Thyroid gland (tissue), 4 donors: ENCODE measurements around the gene KRTAP9-1. TPM values are rescaled to one million over a fixed set of nuclear protein-coding genes. Genes with fewer than 3 reads are reported as not detected.
"Not testable (repeated sequence)": the region's sequence is repeated elsewhere in the genome, so short reads cannot be mapped to it uniquely, and the experiment has no call there.

Experiments used
- DNase-seq, 2 donors: peaks; one replicate each; pipeline ENCODE4 v3.0.0-alpha.2; 2019
- H3K27ac ChIP-seq, 3 donors: fragments of 200-600 bp; sonication (generic); 1 replicate in 2 of 3; 2 replicates in 1 of 3; pipeline ENCODE4 v1.5.1; 2016 to 2019; ENCODE audit warnings: mild to moderate bottlenecking in 1 of 3, moderate library complexity in 1 of 3
- H3K27me3 ChIP-seq: fragments of 200-600 bp; sonication (generic); one replicate; pipeline ENCODE4 v1.5.1; 2019
- H3K36me3 ChIP-seq, 2 donors: fragments of 200-600 bp; sonication (generic); one replicate each; pipeline ENCODE4 v1.5.1; 2016 to 2019
- H3K4me1 ChIP-seq, 2 donors: fragments of 200-600 bp; sonication (generic); one replicate each; pipeline ENCODE4 v1.5.1; 2017 to 2019
- H3K4me3 ChIP-seq, 3 donors: fragments of 200-600 bp; sonication (generic); replicated peaks in 1 of 3; 1 replicate in 2 of 3; 2 replicates in 1 of 3; pipeline ENCODE4 v1.5.1; 2016; ENCODE audit warnings: mild to moderate bottlenecking in 1 of 3
- H3K9me3 ChIP-seq: fragments of 200-600 bp; sonication (generic); one replicate; pipeline ENCODE4 v1.5.1; 2017
- CTCF ChIP-seq, 6 experiments: fragments of 200-600 bp in 3 of 6; fragments of 450-650 bp in 3 of 6; sonication (generic) in 3 of 6; IDR thresholded peaks; one replicate each; pipeline ENCODE4 v1.5.1; 2016 to 2019; ENCODE audit warnings: antibody characterized with exemption in 6 of 6, mild to moderate bottlenecking in 2 of 6, inconsistent platforms in 1 of 6, moderate library complexity in 1 of 6
- POLR2A ChIP-seq, 2 donors: fragments of 450-650 bp; IDR thresholded peaks; one replicate each; pipeline ENCODE4 v1.6.1; 2017; ENCODE audit warnings: antibody characterized with exemption in 2 of 2, mild to moderate bottlenecking in 2 of 2, moderate library complexity in 1 of 2
- WGBS, 2 donors: methylation state at CpG; one replicate each; pipeline ENCODE4 v1.1.5; 2017; 5-methylcytosine and 5-hydroxymethylcytosine counted together
- intact Hi-C: fragments of 100-400 bp; cut with DNase I; formaldehyde crosslinking; loops from one replicate; pipeline ENCODE4 v1.15.1; 2023
- total RNA-seq, 4 donors: library from RNA; depleted of rRNA; stranded (reverse); fragments of >200 nt; gene quantifications; one replicate each; pipeline ENCODE4 v1.2.3, GENCODE V29; 2016

Gene KRTAP9-1
- total RNA-seq, 4 donors from 2014 or later = not detected

GRCh38 chr17:41226051-41226450 lies 36.4 kb downstream of the KRTAP9-1 start:
- no peak for DNase-seq
- Histone ChIP-seq H3K27me3 (no peaks in the 10 kb centered on the region), H3K4me1 (no peaks in the 10 kb centered on the region), H3K4me3 (no peak overlapping the region), H3K27ac (no peak overlapping the region), H3K9me3 (no peaks in the 10 kb centered on the region), H3K36me3 (no peaks in the 10 kb centered on the region)
- 90 to 97% methylated on average over 6 of the region's 6 CpGs for WGBS, 2 donors
- TF ChIP-seq CTCF (IDR thresholded peaks at IDR 0.05) (no peak), POLR2A (IDR thresholded peaks at IDR 0.05) (no peak)
- intact Hi-C loops = no loop called here

GRCh38 chr17:41226598-41227095 lies 37.0 kb downstream of the KRTAP9-1 start, which contains the start of gene KRTAP9-2:
Gene KRTAP9-2, plus strand, starts transcription at chr17:41226648. Its CDS starts 7 bp downstream, at chr17:41226655.
- H3K27ac ChIP-seq, H3K4me3 ChIP-seq, H3K27me3 ChIP-seq, H3K4me1 ChIP-seq, intact Hi-C loops, H3K36me3 ChIP-seq, DNase-seq, H3K9me3 ChIP-seq: not testable (repeated sequence)
- WGBS, 2 donors = 83% methylated on average over 1 of the region's 4 CpGs; no CpG with 5 or more reads in 1 of the 2 donors

GRCh38 chr17:41230094-41230493 lies 40.4 kb downstream of the KRTAP9-1 start:
- H3K9me3 ChIP-seq = no peaks in the 10 kb centered on the region
- H3K27ac ChIP-seq = no peak overlapping the region
- H3K27me3 ChIP-seq = no peaks in the 10 kb centered on the region
- H3K4me1 ChIP-seq = no peaks in the 10 kb centered on the region
- TF ChIP-seq CTCF (IDR thresholded peaks at IDR 0.05) = no peak
- no peak for TF ChIP-seq POLR2A (IDR thresholded peaks at IDR 0.05)
- intact Hi-C loops = no loop called here
- H3K4me3 ChIP-seq = no peak overlapping the region
- no peaks in the 10 kb centered on the region for H3K36me3 ChIP-seq
- no peak for DNase-seq

GRCh38 chr17:41231731-41232130 lies 42.0 kb downstream of the KRTAP9-1 start:
- Histone ChIP-seq H3K27me3 (no peaks in the 10 kb centered on the region), H3K4me3 (no peak overlapping the region), H3K4me1 (no peaks in the 10 kb centered on the region), H3K9me3 (no peaks in the 10 kb centered on the region), H3K36me3 (no peaks in the 10 kb centered on the region), H3K27ac (no peak overlapping the region)
- WGBS, 2 donors = 89 to 93% methylated on average over 6 of the region's 6 CpGs
- TF ChIP-seq CTCF (IDR thresholded peaks at IDR 0.05) (no peak), POLR2A (IDR thresholded peaks at IDR 0.05) (no peak)
- intact Hi-C loops = no loop called here
- no peak for DNase-seq

GRCh38 chr17:41232399-41233105 lies 42.9 kb downstream of the KRTAP9-1 start, which contains the start of gene KRTAP9-3:
Gene KRTAP9-3, plus strand, starts transcription at chr17:41232449. Its CDS starts 53 bp downstream, at chr17:41232502.
- H3K9me3 ChIP-seq, H3K36me3 ChIP-seq, DNase-seq, H3K27me3 ChIP-seq, H3K4me3 ChIP-seq, H3K27ac ChIP-seq, intact Hi-C loops, H3K4me1 ChIP-seq: not testable (repeated sequence)
- 85 to 100% methylated on average over 1 of the region's 1 CpG for WGBS, 2 donors

DNA sequence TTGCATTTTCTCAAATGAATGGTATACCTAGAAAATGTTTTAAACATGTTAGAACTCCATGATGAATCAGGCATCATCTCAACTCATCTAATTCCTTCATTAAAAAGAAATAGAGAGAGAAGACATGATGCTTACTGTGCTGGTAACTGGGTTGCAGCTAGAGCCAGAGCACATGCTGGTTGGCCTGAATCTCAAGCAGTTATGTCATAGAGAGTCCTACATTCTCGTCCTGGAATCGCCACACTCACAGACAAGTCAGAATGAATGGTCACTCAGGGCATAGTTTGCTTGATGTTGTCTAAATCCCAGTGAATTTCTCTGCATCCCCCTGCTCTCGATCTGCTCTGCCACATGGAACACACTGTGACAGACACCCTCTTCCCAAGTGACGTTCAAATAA lies 47.4 kb downstream of the KRTAP9-1 start:
- H3K36me3 ChIP-seq, H3K27me3 ChIP-seq, DNase-seq, H3K4me1 ChIP-seq, H3K4me3 ChIP-seq, H3K27ac ChIP-seq, intact Hi-C loops, H3K9me3 ChIP-seq: not testable (repeated sequence)
- 62 to 65% methylated on average over 4 of the region's 4 CpGs for WGBS, 2 donors

GRCh38 chr17:41237949-41238437 lies 48.3 kb downstream of the KRTAP9-1 start, which contains the start of gene KRTAP9-8:
Gene KRTAP9-8, plus strand, starts transcription at chr17:41237999. Its CDS starts 53 bp downstream, at chr17:41238052.
- intact Hi-C loops, H3K4me3 ChIP-seq, DNase-seq, H3K27ac ChIP-seq, H3K27me3 ChIP-seq, H3K36me3 ChIP-seq, H3K4me1 ChIP-seq, H3K9me3 ChIP-seq: not testable (repeated sequence)
- 37 to 81% methylated on average over 2 of the region's 3 CpGs for WGBS, 2 donors
